ENCODE measurements around the gene CNIH4. TPM values are rescaled to one million over a fixed set of nuclear protein-coding genes. Genes with fewer than 3 reads are reported as not detected.

Gene CNIH4
- total RNA-seq, 1 donor: 36.2 TPM

GRCh38 chr1:224387302-224387912, 30.7 kb downstream of the CNIH4 start:
- no peaks in the 10 kb centered on the region for H3K27me3 ChIP-seq (ENCODE audit: insufficient read depth, low read length)
- H3K4me3 ChIP-seq (ENCODE audit: insufficient read depth, low read length): no peak overlapping the region
- H3K79me2 ChIP-seq (ENCODE audit: insufficient read depth, low read length): no peaks in the 10 kb centered on the region
- H3K4me1 ChIP-seq (ENCODE audit: insufficient read depth, low read length): no peaks in the 10 kb centered on the region
- TF ChIP-seq CTCF (IDR thresholded peaks at IDR 0.05; ENCODE audit: extremely low read depth, low read depth, low read length): no peak
- H4K20me1 ChIP-seq (ENCODE audit: insufficient read depth, low read length): no peaks in the 10 kb centered on the region
- H3K27ac ChIP-seq (ENCODE audit: low read depth, low read length): peak overlapping the region; percentile 24
- H2AFZ ChIP-seq (ENCODE audit: low read length): no peak overlapping the region
- H3K36me3 ChIP-seq (ENCODE audit: insufficient read depth, low read length): peaks cover 60% of the 10 kb centered on the region
- no peak overlapping the region for H3K4me2 ChIP-seq (ENCODE audit: insufficient read depth, low read length)
- no peaks in the 10 kb centered on the region for H3K9me3 ChIP-seq (ENCODE audit: low read depth, low read length)
- DNase-seq (ENCODE audit: insufficient read length, low spot score, missing footprints): no peak

DNA sequence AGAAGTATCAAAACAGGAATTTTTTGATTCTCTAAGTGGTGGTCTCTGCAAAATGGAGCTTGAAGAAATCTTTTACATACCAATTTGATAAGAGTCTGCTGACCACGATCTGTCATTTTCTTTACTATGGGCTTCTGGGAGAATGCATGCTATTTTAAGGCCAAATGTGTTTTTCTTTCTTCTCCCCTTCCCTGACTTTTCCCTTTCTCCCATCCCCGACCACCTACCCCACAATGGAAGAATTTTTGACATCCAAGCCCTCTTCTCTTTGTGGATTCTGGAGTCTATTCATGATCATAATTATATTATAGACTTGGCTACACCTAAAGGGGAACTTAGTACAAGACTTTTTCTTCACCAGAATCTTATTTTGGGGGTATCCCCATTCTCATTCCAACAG, 31.3 kb downstream of the CNIH4 start:
- Histone ChIP-seq H3K4me2 (ENCODE audit: insufficient read depth, low read length) (no peak overlapping the region), H3K79me2 (ENCODE audit: insufficient read depth, low read length) (no peaks in the 10 kb centered on the region), H3K36me3 (ENCODE audit: insufficient read depth, low read length) (peaks cover 64% of the 10 kb centered on the region), H3K27me3 (ENCODE audit: insufficient read depth, low read length) (no peaks in the 10 kb centered on the region), H2AFZ (ENCODE audit: low read length) (no peak overlapping the region), H3K27ac (ENCODE audit: low read depth, low read length) (peak overlapping the region; percentile 17), H3K4me3 (ENCODE audit: insufficient read depth, low read length) (no peak overlapping the region), H3K9me3 (ENCODE audit: low read depth, low read length) (no peaks in the 10 kb centered on the region), H4K20me1 (ENCODE audit: insufficient read depth, low read length) (no peaks in the 10 kb centered on the region), H3K4me1 (ENCODE audit: insufficient read depth, low read length) (no peaks in the 10 kb centered on the region)
- TF ChIP-seq CTCF (IDR thresholded peaks at IDR 0.05; ENCODE audit: extremely low read depth, low read depth, low read length): no peak
- no peak for DNase-seq (ENCODE audit: insufficient read length, low spot score, missing footprints)

DNA sequence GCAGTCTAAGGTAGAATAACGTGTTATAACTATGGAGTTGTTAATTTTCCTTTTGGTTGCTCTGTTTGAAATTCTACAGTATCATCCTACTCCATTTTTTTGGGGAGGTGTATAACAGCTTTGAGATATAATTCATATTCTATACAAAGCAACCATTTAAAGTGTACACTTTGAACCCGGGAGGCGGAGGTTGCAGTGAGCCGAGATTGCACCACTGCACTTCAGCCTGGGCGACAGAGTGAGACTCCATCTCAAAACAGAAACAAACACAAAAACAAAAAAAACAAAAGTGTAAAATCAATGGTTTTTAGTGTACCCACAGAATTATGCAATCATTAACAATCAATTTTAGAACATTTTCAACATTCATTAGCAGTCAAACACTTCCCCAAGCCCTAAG, 33.8 kb downstream of the CNIH4 start:
- TF ChIP-seq CTCF (IDR thresholded peaks at IDR 0.05; ENCODE audit: extremely low read depth, low read depth, low read length): no peak
- Histone ChIP-seq H3K36me3 (ENCODE audit: insufficient read depth, low read length) (peaks cover 85% of the 10 kb centered on the region), H3K4me2 (ENCODE audit: insufficient read depth, low read length) (no peak overlapping the region), H3K9me3 (ENCODE audit: low read depth, low read length) (no peaks in the 10 kb centered on the region), H3K4me3 (ENCODE audit: insufficient read depth, low read length) (no peak overlapping the region), H3K27me3 (ENCODE audit: insufficient read depth, low read length) (no peaks in the 10 kb centered on the region), H3K27ac (ENCODE audit: low read depth, low read length) (no peak overlapping the region), H3K79me2 (ENCODE audit: insufficient read depth, low read length) (peaks cover 4% of the 10 kb centered on the region), H4K20me1 (ENCODE audit: insufficient read depth, low read length) (peaks cover 3% of the 10 kb centered on the region), H2AFZ (ENCODE audit: low read length) (no peak overlapping the region), H3K4me1 (ENCODE audit: insufficient read depth, low read length) (no peaks in the 10 kb centered on the region)
- DNase-seq (ENCODE audit: insufficient read length, low spot score, missing footprints): no peak

- H3K4me1 ChIP-seq (ENCODE audit: insufficient read depth, low read length): no peaks in the 10 kb centered on the region
- H3K27me3 ChIP-seq (ENCODE audit: insufficient read depth, low read length): no peaks in the 10 kb centered on the region
- no peaks in the 10 kb centered on the region for H3K9me3 ChIP-seq (ENCODE audit: low read depth, low read length)
- no peak overlapping the region for H2AFZ ChIP-seq (ENCODE audit: low read length)
- peaks cover 4% of the 10 kb centered on the region for H3K79me2 ChIP-seq (ENCODE audit: insufficient read depth, low read length)
- H3K4me3 ChIP-seq (ENCODE audit: insufficient read depth, low read length): no peak overlapping the region
- no peak overlapping the region for H3K27ac ChIP-seq (ENCODE audit: low read depth, low read length)
- H3K36me3 ChIP-seq (ENCODE audit: insufficient read depth, low read length): peaks cover 85% of the 10 kb centered on the region
- no peak for DNase-seq (ENCODE audit: insufficient read length, low spot score, missing footprints)
- no peak overlapping the region for H3K4me2 ChIP-seq (ENCODE audit: insufficient read depth, low read length)
- TF ChIP-seq CTCF (IDR thresholded peaks at IDR 0.05; ENCODE audit: extremely low read depth, low read depth, low read length): no peak
- H4K20me1 ChIP-seq (ENCODE audit: insufficient read depth, low read length): peaks cover 4% of the 10 kb centered on the region
Observed at GRCh38 chr1:224392411-224393249, 36.0 kb downstream of the CNIH4 start.
